Measurements from ENCODE around the gene THSD7B. TPM values are rescaled to one million over a fixed set of nuclear protein-coding genes. Genes with fewer than 3 reads are reported as not detected.

THSD7B gene
- total and polyA plus RNA-seq, 2 of the 8 experiments (the other 6 are each of a cell fraction or from before 2014, with no cell fraction given) = 0.60 to 2.9 TPM

DNA sequence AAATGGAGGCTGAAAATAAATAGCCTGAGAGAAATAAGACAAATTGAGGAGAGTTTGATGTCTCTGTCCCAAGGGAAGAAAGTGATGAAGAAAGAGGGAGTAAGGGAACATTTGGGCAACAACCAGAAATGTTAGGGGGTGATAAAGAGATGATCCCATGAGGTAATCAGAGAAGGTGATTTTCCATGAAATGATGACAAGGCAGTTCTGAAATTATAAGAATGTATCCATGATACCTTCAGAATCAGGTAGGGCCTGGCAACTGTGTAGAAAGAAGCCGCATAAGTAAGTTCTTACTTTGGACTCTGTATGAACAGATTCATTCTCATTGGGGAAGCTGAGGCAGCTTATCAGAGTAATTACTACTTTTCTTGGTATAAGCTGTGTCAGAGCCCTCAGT lies 106.1 kb downstream of the THSD7B start:
- Histone ChIP-seq H2BK120ac (replicated peaks; ENCODE audit: low read depth, low read length) (no peak overlapping the region), H3K79me1 (ENCODE audit: low read depth, low read length) (no peaks in the 10 kb centered on the region), H3K4me1 (replicated peaks in 1 of 4; ENCODE audit: control insufficient read depth in 3 of 4, insufficient read depth in 4 of 4, low read length in 3 of 4) (no peaks in the 10 kb centered on the region), H4K20me1 (replicated peaks in 1 of 2; ENCODE audit: control insufficient read depth in 1 of 2, insufficient read depth in 2 of 2, low read length in 2 of 2) (no peaks in the 10 kb centered on the region), H3K4me2 (ENCODE audit: insufficient read depth in 1 of 2, low read depth in 2 of 2, low read length in 2 of 2) (no peak overlapping the region), H3K4me3 (ENCODE audit: extremely low read depth in 1 of 4, insufficient read depth in 2 of 4, low read depth in 3 of 4, low read length in 4 of 4) (no peak overlapping the region; a peak in 1 of 8 replicates), H3K36me3 (ENCODE audit: control insufficient read depth in 2 of 4, insufficient read depth in 4 of 4, low read length in 3 of 4) (no peaks in the 10 kb centered on the region), H2BK5ac (ENCODE audit: low read depth, low read length) (no peak overlapping the region), H4K5ac (ENCODE audit: insufficient read length, low read depth, low read length) (no peak overlapping the region), H2BK12ac (ENCODE audit: low read depth, low read length) (no peak overlapping the region), H3K4ac (replicated peaks; ENCODE audit: insufficient read length, low read depth, low read length) (no peak overlapping the region), H2BK20ac (ENCODE audit: low read length) (no peak overlapping the region), H3K27me3 (replicated peaks in 1 of 4; ENCODE audit: control insufficient read depth in 3 of 4, extremely low read depth in 1 of 4, insufficient read depth in 3 of 4, low read length in 3 of 4) (no peaks in the 10 kb centered on the region), H2AFZ (ENCODE audit: low read length) (no peak overlapping the region), H2BK15ac (ENCODE audit: low read length) (no peak overlapping the region), H4K91ac (replicated peaks; ENCODE audit: insufficient read length, low read length) (no peak overlapping the region), H3K9me3 (ENCODE audit: insufficient read depth in 2 of 2, low read depth in 1 of 2, low read length in 1 of 2) (no peaks in the 10 kb centered on the region), H3K79me2 (ENCODE audit: control insufficient read depth in 1 of 2, insufficient read depth in 2 of 2, low read length in 2 of 2) (no peaks in the 10 kb centered on the region), H3K27ac (ENCODE audit: low read depth, low read length) (no peak overlapping the region), H3K18ac (ENCODE audit: extremely low read depth, low read length) (no peak overlapping the region), H3K23me2 (ENCODE audit: low read depth, low read length) (no peaks in the 10 kb centered on the region), H3K14ac (ENCODE audit: insufficient read length) (no peak overlapping the region), H3K56ac (replicated peaks; ENCODE audit: insufficient read length, low read depth, low read length) (no peak overlapping the region), H3K23ac (ENCODE audit: insufficient read length) (no peak overlapping the region), H3K9ac (replicated peaks in 1 of 4; ENCODE audit: extremely low read depth in 1 of 4, low read depth in 3 of 4, low read length in 3 of 4) (no peak overlapping the region), H2AK5ac (ENCODE audit: low read depth, low read length) (no peak overlapping the region), H4K8ac (ENCODE audit: extremely low read depth, insufficient read depth, low read length) (no peak overlapping the region)
- ChIA-PET CTCF (ENCODE audit: partially characterized antibody) (interaction anchor here (0.6 kb wide), 1 partner anchor 486 kb away, joined by 4 read pairs; no protein-coding TSS in a partner anchor), POLR2A (ENCODE audit: partially characterized antibody) (no interaction called here)
- TF ChIP-seq RBBP5 (IDR thresholded peaks at IDR 0.05; ENCODE audit: borderline replicate concordance, low read depth, low read length) (no peak), SIRT6 (IDR thresholded peaks at IDR 0.05; ENCODE audit: low read length) (no peak), FOSL1 (IDR thresholded peaks at IDR 0.05; ENCODE audit: insufficient read depth, low read depth, low read length) (no peak), GABPA (IDR thresholded peaks at IDR 0.05; ENCODE audit: borderline replicate concordance, insufficient read depth, low read length) (no peak), SIN3A (conservative IDR thresholded peaks at IDR 0.05 in 1 of 2, IDR thresholded peaks at IDR 0.05 in 1 of 2; ENCODE audit: low read depth in 1 of 2, low read length in 2 of 2) (no peak), RFX5 (IDR thresholded peaks at IDR 0.05; ENCODE audit: borderline replicate concordance, low read depth, low read length) (no peak), KDM1A (IDR thresholded peaks at IDR 0.05; ENCODE audit: borderline replicate concordance, low read length) (no peak), KDM4A (IDR thresholded peaks at IDR 0.05; ENCODE audit: low read depth, low read length, severe bottlenecking) (no peak), EZH2 (IDR thresholded peaks at IDR 0.05; ENCODE audit: low read depth, low read length, severe bottlenecking) (no peak), JUND (IDR thresholded peaks at IDR 0.05; ENCODE audit: low read length) (no peak), RNF2 (IDR thresholded peaks at IDR 0.05; ENCODE audit: borderline replicate concordance, low read depth, low read length, missing control alignments, poor library complexity, severe bottlenecking) (no peak), POU5F1 (IDR thresholded peaks at IDR 0.05; ENCODE audit: low read depth, low read length) (no peak)
- DNase-seq (ENCODE audit: low read depth in 1 of 2, low spot score in 2 of 2) (no peak), FAIRE-seq (no peak)
- 60% methylated on average over 1 of the region's 1 CpG; no CpG with 5 or more reads in 1 of the 2 experiments for whole genome bisulfite sequencing, 2 experiments (ENCODE audit: extremely low coverage in 1 of 2, insufficient coverage in 1 of 2, insufficient read length in 1 of 2, insufficient replicate concordance in 2 of 2, low coverage in 1 of 2, low lambda C conversion rate in 2 of 2, missing lambda C conversion rate in 1 of 2)
